ENCODE measurements around the gene LHFPL3. TPM values are rescaled to one million over a fixed set of nuclear protein-coding genes. Genes with fewer than 3 reads are reported as not detected.
"Not testable (repeated sequence)": the region's sequence is repeated elsewhere in the genome, so short reads cannot be mapped to it uniquely, and the experiment has no call there.

Gene LHFPL3
- total RNA-seq, 6 experiments from 2014 or later = not detected

DNA sequence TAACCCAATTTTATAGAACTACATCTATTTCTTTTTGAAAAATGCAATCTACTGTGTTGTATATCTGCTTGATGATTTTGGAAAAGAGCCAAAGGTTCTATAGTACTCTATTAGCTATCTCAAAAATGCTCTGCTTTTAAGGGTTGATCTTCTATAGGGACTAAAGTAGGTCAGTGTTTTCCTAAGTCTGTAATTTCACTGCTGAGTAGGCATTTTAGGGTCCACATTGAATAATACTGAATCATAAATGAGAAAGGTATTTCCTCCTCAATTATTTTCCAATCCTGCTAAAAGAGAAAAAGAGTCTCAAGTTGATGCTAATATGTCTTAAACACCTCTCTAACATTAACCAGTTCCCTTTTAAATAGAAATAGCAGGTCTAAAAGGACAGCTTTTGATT is 244.2 kb downstream of the LHFPL3 start:
- Histone ChIP-seq H3K4me3 (no peak overlapping the region), H3K36me3 (no peaks in the 10 kb centered on the region), H3K4me1 (no peaks in the 10 kb centered on the region), H3K27me3 (peaks cover 0 to 5% of the 10 kb centered on the region in 2 donors), H3K27ac (no peak overlapping the region), H3K9me3 (no peaks in the 10 kb centered on the region)
- intact Hi-C loops (cut with DNase I) = no loop called here
- TF ChIP-seq POLR2A (IDR thresholded peaks at IDR 0.05) = no peak
- TF ChIP-seq, protein P1, sequence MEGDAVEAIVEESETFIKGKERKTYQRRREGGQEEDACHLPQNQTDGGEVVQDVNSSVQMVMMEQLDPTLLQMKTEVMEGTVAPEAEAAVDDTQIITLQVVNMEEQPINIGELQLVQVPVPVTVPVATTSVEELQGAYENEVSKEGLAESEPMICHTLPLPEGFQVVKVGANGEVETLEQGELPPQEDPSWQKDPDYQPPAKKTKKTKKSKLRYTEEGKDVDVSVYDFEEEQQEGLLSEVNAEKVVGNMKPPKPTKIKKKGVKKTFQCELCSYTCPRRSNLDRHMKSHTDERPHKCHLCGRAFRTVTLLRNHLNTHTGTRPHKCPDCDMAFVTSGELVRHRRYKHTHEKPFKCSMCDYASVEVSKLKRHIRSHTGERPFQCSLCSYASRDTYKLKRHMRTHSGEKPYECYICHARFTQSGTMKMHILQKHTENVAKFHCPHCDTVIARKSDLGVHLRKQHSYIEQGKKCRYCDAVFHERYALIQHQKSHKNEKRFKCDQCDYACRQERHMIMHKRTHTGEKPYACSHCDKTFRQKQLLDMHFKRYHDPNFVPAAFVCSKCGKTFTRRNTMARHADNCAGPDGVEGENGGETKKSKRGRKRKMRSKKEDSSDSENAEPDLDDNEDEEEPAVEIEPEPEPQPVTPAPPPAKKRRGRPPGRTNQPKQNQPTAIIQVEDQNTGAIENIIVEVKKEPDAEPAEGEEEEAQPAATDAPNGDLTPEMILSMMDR (IDR thresholded peaks at IDR 0.05) = no peak
- no peak for DNase-seq
- ATAC-seq = no peak

DNA sequence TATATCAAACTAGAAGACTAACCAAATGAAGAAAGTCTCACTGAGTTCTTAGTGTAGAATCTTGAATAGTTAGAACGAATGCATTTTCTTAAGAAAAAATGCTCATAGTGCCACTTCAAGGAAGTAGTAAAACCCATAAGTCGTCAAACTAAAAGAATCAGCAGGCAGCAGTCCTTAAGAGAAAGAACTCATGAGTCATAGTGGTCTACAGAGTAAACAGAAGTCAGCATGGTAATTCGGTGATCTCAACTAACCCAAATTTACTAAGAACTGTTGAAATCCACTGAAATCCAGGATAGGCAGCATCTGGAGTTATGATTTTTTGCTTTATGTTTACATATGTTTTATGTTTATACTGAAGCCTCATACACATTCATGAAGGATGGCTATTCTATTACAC is 256.2 kb downstream of the LHFPL3 start:
- Histone ChIP-seq H3K27ac (no peak overlapping the region), H3K36me3 (no peaks in the 10 kb centered on the region), H3K4me1 (no peaks in the 10 kb centered on the region), H3K27me3 (no peaks in the 10 kb centered on the region), H3K9me3 (no peaks in the 10 kb centered on the region), H3K4me3 (no peak overlapping the region)
- no peak for DNase-seq
- WGBS (ENCODE audit: insufficient coverage, low coverage, low lambda C conversion rate, missing lambda C conversion rate) = 29% methylated on average over 3 of the region's 3 CpGs
- no peak for ATAC-seq
- TF ChIP-seq, protein P1 (IDR thresholded peaks at IDR 0.05) = no peak
- no peak for TF ChIP-seq POLR2A (IDR thresholded peaks at IDR 0.05)
- intact Hi-C loops (cut with DNase I) = no loop called here

DNA sequence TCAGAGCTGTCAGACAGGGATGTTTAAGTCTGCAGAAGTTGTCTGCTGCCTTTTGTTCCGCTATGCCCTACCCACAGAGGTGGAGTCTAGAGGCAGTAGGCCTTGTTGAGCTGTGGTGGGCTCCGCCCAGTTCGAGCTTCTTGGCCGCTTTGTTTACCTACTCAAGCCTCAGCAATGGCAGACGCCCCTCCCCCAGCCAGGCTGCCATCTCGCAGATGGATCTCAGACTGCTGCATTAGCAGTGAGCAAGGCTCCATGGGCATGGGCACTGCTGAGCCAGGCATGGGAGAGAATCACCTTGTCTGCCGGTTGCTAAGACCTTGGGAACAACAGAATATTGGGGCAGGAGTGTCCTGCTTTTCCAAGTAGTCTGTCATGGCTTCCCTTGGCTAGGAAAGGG is 267.2 kb downstream of the LHFPL3 start:
- H3K4me3 ChIP-seq; H3K27me3 ChIP-seq; H3K4me1 ChIP-seq; intact Hi-C loops (cut with DNase I); H3K27ac ChIP-seq; H3K9me3 ChIP-seq; DNase-seq; H3K36me3 ChIP-seq; ATAC-seq: not testable (repeated sequence)
- WGBS (ENCODE audit: insufficient coverage, low coverage, low lambda C conversion rate, missing lambda C conversion rate) = no CpG with 5 or more reads among the region's 7 CpGs

DNA sequence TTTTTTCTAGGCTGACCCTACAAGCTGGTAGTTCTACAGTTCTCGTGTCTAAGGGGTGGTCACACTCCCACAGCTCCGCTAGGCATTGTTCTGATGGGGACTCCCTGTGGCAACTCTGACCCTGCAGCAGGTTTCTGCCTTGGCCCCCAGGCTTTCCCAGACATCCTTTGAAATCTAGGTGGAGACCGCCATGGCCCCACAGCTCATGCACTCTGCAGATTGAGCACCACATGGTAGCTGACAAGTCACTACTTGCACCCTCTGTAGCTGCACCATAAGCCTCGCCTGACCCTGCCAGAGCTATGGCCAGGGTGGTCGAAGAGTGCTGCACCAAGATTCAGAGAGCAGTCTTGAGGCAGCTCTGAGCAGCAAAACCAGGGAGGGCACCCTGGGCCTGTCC is 275.6 kb downstream of the LHFPL3 start:
- no peaks in the 10 kb centered on the region for H3K9me3 ChIP-seq
- H3K36me3 ChIP-seq = no peaks in the 10 kb centered on the region
- intact Hi-C loops (cut with DNase I) = no loop called here
- H3K4me1 ChIP-seq = no peaks in the 10 kb centered on the region
- ATAC-seq (no peak), DNase-seq (no peak)
- no peak overlapping the region for H3K27ac ChIP-seq
- no peaks in the 10 kb centered on the region for H3K27me3 ChIP-seq
- no peak for TF ChIP-seq POLR2A (IDR thresholded peaks at IDR 0.05)
- TF ChIP-seq, protein P1 (IDR thresholded peaks at IDR 0.05) = no peak
- H3K4me3 ChIP-seq = no peak overlapping the region
- 0% methylated on average over 1 of the region's 5 CpGs for WGBS (ENCODE audit: insufficient coverage, low coverage, low lambda C conversion rate, missing lambda C conversion rate)

DNA sequence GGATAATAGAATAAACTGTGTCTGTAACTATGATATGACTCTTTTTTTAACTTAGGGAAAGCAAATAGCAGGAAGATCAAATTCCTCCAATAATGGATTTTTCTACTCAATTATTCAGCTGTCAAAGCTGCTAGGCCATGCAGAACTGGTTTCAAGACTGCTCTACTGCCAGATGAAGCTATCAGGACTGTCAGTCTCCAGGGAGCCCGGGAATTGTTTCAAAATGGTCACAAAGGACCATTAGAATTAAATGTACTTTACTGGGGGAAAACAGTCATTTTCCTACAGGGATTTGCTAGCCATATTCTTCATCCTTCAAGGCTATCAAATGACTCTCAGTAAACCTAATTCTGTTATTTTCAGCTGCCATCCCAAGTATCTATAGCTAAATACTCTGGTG is 276.3 kb downstream of the LHFPL3 start:
- no peaks in the 10 kb centered on the region for H3K4me1 ChIP-seq
- H3K36me3 ChIP-seq = no peaks in the 10 kb centered on the region
- ATAC-seq (no peak), DNase-seq (no peak)
- TF ChIP-seq, protein P1 (IDR thresholded peaks at IDR 0.05) = no peak
- no peak for TF ChIP-seq POLR2A (IDR thresholded peaks at IDR 0.05)
- intact Hi-C loops (cut with DNase I) = no loop called here
- no peak overlapping the region for H3K27ac ChIP-seq
- H3K27me3 ChIP-seq = no peaks in the 10 kb centered on the region
- H3K9me3 ChIP-seq = no peaks in the 10 kb centered on the region
- WGBS (ENCODE audit: insufficient coverage, low coverage, low lambda C conversion rate, missing lambda C conversion rate) = 21% methylated on average over 1 of the region's 1 CpG
- H3K4me3 ChIP-seq = no peak overlapping the region

Data from right lobe of liver (tissue), 6 donors.